NCI-H146 treated with DMSO at 0.1 percent for 48 hours (cell line): ENCODE measurements around the gene UQCRC1.
A peak's percentile ranks its signal among the peaks of the same experiment; 100 is the strongest.
"Not testable (repeated sequence)": the region's sequence is repeated elsewhere in the genome, so short reads cannot be mapped to it uniquely, and the experiment has no call there.

Experiments
- DNase-seq: peaks from one replicate; lab custom pipeline; 2025; ENCODE audit not compliant: unreplicated experiment; lab: John Stamatoyannopoulos, UW

Gene UQCRC1

DNA sequence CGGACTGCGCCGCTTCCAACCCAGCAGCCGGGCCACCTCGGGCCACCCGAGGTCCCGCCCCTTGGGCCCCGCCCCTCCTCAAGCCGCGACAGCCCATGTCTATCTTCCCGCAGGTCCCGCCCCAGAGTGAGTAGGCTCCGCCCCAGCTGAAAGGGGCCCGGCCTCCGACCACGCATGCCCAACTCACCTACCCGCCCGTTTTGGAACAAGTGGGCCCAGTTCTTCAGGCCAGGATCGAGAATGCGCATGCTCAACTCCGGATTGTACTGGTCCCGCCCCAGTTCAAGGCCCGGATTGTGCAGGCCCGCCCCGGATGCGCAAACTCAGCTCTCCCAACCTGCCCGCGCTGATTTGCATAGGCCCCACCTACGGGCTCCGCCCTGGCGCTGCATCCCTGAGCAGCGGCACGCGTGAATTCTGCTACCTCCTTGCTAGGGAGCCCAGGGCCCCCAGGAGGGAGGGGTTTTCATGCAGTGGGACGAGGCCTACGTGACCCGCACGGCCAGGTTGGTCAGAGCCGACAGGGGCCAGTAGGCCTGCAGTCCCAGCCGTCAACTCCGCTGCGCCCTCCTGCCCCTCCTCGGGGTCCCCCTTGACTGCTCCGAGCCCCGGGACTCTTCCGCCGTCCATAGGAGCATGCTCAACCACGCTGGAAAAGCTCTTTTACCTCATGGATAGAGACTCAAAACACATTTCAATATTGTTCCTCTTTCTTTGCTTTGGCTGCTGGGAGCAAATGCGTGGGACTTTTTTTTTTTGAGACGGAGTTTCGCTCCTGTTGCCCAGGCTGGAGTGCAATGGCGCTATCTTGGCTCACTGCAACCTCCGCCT lies 52.4 kb downstream of the UQCRC1 start, which contains the start of gene PFKFB4:
PFKFB4 (minus strand) TSS at position 8 of the 831 bp plus-strand sequence. CDS start 26 bp downstream, outside the sequence.
- DNase-seq = peak; percentile 92

DNA sequence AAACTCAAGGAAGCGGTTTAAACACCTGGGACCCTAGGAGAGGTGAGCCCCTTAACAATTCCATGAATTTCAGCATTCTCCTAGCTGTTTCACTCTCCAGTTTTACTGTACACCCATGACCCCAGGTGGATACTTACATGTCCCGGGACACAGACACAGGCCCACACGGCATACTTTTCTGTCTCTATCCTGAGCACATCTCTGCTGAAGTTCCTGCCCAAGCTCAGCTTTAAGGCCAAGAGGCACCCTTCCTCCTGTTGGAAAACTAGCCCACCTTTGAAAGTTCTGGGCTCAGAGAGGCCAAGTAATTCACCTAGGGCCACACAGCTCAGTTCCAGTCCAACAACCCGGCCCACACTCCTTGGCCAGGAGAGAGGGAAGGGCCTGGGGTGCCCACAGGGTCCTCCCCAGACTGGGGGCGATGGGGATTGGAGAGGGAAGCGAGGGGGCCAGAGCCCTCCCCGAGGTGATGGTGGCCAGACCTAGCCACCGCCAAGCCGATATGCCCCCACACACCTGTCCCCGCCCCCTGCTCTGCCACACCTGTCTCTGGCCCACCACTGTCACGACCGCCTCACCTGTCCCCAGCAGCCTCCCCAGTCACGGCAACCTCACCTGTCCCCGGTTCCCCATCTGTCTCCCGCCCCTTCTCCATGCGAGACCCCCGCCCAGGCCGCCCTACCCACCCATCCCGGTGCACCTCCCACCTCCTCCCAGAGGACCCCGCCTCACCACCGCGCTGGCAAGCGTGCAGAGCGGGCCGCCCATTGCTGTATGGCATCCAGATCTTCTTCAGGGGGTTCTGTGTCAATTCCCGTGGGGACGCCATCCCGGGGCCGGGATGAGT lies 53.3 kb downstream of the UQCRC1 start:
- DNase-seq = peak; percentile 27

DNA sequence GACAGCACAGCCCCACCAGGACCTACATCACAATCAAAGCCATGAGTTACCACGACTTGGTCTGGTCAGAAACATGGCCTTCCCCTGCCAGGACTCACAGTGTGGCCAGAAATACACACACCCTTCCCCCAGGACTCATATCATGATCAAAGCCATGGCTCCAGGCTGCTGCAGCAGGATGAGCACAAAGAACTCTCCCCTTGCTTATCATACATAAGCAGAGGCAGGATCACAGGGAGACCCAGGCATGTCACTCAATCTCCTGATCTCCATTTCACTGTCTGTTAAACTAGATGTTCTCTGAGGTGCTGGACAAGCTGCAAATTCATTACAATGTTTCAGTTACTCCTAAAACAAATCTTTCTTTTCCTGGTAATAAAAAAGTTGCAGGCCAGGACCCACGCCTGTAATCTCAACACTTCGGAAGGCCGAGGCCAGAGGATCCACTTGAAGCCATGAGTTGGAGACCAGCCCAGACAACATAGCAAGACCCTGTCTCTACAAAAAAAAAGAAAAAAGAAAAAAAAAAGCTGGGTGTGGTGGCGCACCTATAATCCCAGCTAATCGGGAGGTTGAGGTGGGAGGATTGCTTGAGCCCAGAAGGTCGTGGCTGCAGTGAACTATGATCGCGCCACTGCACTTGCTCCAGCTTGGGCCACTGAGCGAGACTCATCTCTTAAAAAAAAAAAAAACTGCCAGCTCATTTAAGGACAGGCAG lies 54.1 kb downstream of the UQCRC1 start:
- no peak for DNase-seq

DNA sequence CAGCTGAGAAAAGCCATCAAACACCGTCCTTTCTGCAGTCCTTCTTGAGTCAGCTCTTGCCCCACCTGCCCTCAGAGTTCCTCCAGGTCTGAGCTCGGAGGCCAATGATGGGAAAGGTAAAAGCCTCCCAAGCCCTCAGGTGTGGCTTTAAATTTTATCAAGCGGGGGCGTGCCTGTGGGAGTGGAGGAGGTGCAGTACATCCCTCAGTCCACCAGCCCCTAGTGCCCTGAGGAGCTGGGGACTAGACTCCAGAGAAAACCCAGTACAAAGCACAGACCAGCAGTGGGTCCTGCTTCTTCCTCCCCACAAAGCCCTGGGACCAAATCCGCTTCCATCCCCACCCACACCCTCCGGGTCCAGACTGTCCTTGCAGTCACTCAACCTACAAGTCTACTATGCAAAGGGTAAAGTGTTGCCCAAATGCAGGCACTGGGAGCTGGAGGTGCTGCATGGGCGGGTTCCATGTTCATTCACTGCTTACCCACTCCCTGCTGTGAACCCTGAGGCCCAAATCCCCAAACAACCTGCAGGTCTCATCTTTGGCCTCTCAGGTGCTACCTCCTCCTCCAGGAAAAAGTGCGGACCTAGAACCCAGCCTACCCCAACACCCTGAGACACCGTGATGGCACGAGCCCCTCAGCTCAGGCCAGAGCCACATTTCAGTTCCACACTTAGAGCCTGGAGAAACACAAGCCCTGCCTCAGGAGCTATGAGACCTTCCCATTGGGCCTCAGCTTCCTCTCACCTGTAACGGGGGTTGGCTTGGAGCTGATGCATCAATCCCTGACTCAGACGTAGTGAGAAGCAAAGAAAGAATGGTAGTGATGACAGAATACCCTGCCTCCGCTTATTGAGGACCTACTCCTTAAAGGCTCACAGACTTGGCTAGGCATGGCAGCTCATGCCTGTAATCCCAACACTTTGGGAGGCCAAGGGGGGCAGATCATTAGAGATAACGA lies 55.3 kb downstream of the UQCRC1 start:
- no peak for DNase-seq

DNA sequence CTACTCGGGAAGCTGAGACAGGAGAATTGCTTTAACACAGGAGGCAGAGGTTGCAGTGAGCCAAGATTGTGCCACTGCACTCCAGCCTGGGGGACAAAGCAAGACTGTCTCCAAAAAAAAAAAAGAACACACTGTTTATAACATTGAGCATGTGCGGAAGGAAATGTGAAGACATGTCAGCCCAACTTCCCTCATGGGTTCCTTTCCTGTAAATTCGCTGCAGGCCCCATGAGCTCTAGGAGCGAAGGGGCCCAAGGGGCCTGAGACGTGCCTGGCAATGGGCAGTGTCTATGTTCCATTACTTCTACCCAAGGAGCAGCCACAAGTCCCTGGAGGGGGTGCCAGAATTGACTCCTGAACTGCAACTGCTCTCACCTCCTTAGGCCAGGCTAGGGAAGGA lies 56.1 kb downstream of the UQCRC1 start:
- DNase-seq = no peak

DNA sequence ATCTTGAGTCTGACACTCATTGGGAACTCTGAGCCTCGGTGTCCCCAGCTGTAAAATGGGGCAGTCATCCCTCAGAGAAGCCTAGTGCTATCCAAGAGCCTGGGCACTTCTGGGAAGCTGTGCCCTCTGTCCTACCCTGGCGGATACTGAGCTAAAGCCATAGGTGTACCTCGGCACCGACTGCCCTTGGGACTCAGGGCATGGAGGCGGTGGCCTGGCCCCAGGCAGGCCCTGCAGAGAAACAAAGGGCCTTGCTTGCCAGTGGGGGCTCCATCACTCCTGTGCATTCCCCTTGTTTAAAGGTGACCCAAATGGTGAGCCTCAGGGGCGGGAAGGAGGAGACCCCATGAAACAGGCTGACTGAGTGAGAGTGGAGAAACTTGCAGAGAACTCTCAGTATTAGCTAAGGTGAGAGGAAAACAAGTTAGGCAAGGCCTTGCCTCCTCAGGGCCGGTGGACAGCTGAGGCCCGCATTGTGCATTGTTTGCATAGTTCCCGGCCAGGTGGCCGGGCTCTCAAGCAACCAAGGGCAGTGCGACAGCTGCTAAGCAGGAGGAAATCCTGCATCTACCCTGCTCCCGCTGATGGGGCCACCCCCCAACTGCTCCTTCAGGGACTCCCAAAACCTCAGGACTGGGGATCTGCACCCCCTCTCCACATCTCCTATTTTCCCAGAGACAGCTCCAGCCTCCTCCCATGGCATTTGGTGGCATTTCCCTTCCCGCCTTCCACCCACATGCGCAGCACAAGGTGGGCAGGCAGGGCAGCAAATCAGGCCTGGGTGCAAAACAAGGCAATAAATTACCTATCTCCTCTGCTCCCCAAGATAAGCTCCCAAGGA lies 57.1 kb downstream of the UQCRC1 start:
- peak; percentile 8 for DNase-seq

DNA sequence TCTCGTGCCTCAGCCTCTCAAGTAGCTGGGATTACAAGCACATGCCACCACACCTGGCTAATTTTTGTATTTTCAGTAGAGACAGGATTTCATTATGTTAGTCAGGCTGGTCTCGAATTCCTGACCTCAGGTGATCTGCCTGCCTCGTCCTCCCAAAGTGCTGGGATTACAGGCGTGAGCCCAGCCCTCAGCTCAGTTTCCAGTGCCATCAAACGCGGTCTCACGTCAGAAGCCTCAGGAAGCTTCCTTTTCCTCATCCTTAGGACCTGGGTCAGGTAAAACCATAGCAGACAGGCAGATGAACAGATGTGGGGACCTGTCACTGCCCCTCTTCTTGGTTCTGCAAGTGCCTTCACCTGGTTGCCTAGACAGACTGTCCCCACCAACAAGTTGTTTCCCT lies 57.8 kb downstream of the UQCRC1 start:
- DNase-seq = not testable (repeated sequence)
